Fibroblast of the aortic adventitia (primary cell): ENCODE measurements around the gene MSANTD7. TPM values are rescaled to one million over a fixed set of nuclear protein-coding genes. Genes with fewer than 3 reads are reported as not detected.

Experiments used
- DNase-seq: peaks from one replicate; pipeline ENCODE4 v3.0.0-alpha.2; 2010; ENCODE audit warnings: low read depth
- H3K4me3 ChIP-seq: 2 replicates; pipeline ENCODE4 v1.5.1; 2011; ENCODE audit warnings: low read depth, mild to moderate bottlenecking, control low read depth, low read length, moderate library complexity
- total RNA-seq: library from RNA; depleted of rRNA; stranded (reverse); fragments of >200 nt; gene quantifications from 2 replicates; pipeline ENCODE4 v1.2.3, GENCODE V29; 2012; ENCODE audit warnings: low replicate concordance
- TF ChIP-seq, protein P1 (sequence below): IDR thresholded peaks from 2 replicates; pipeline ENCODE4 v1.5.1; 2011; ENCODE audit warnings: mild to moderate bottlenecking, low read length, control low read depth, inconsistent platforms; ENCODE audit not compliant: insufficient read depth

Gene MSANTD7
- total RNA-seq, 1 donor: 18.5 TPM

GRCh38 chr10:14838582-14839304 is 637 bp downstream of the MSANTD7 start:
- peak overlapping the region; percentile 77 for H3K4me3 ChIP-seq
- TF ChIP-seq, protein P1, sequence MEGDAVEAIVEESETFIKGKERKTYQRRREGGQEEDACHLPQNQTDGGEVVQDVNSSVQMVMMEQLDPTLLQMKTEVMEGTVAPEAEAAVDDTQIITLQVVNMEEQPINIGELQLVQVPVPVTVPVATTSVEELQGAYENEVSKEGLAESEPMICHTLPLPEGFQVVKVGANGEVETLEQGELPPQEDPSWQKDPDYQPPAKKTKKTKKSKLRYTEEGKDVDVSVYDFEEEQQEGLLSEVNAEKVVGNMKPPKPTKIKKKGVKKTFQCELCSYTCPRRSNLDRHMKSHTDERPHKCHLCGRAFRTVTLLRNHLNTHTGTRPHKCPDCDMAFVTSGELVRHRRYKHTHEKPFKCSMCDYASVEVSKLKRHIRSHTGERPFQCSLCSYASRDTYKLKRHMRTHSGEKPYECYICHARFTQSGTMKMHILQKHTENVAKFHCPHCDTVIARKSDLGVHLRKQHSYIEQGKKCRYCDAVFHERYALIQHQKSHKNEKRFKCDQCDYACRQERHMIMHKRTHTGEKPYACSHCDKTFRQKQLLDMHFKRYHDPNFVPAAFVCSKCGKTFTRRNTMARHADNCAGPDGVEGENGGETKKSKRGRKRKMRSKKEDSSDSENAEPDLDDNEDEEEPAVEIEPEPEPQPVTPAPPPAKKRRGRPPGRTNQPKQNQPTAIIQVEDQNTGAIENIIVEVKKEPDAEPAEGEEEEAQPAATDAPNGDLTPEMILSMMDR: no peak
- peak; percentile 25 for DNase-seq

DNA sequence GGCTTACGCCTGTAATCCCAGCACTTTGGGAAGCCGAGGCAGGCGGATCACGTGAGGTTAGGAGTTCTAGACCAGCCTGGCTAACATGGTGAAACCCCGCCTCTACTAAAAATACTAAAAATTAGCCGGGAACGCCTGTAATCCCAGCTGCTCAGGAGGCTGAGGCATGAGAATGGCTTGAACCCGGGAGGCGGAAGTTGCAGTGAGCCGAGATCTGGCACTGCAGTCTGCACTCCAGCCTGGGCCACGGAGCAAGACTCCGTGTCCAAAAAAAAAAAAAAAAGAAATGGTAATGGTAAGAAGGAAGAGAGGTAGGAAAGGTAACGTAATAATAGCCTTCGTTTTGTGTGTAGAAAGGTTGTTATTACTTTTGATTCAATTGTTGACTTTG is 1.2 kb downstream of the MSANTD7 start:
- TF ChIP-seq, protein P1: no peak
- DNase-seq: no peak

DNA sequence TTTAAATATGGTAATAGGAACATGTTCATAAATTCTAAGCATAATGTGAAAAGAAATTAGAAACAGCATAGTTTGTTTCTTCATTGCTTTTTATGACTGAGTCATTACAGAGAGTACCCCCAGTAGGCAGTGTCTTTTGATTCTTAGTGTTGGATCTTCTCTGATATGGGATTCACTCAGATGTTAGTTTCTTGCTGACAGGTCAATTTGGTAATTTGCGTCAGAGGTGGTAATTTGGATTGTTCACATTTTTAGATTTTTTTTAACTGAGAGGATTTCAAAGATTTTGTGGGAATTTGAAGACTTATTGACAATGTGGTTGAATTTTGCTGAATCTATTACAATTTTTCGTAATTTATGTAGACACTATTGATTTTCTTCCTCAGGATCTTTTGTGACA is 2.1 kb downstream of the MSANTD7 start:
- H3K4me3 ChIP-seq: no peak overlapping the region
- TF ChIP-seq, protein P1: no peak
- DNase-seq: no peak

More for the DNA sequence above, 1.2 kb downstream of the MSANTD7 start:
- peak overlapping the region; percentile 77 for H3K4me3 ChIP-seq

GRCh38 chr10:14843327-14843988 is 5.4 kb downstream of the MSANTD7 start:
- no peak overlapping the region for H3K4me3 ChIP-seq
- DNase-seq: no peak
- TF ChIP-seq, protein P1: no peak

DNA sequence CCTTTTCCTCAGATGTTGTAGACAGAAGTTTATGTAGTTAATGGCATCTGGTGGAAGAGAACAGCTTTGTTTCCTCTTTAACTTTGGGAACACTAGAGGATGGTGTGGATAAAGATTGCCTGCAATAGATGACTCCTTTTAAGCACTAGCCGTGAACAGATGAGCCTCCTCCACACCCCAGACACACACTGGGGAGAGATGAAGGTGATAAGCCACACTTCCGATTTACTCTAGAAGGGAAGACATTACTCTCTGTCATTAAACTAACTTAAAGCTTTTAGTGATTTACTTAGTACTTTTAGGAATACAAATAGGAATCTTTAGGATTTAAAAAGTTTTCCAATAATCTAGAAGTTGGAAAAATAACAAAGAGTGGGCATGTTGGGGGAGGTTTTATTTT is 6.8 kb downstream of the MSANTD7 start:
- H3K4me3 ChIP-seq: no peak overlapping the region
- TF ChIP-seq, protein P1: no peak
- no peak for DNase-seq

DNA sequence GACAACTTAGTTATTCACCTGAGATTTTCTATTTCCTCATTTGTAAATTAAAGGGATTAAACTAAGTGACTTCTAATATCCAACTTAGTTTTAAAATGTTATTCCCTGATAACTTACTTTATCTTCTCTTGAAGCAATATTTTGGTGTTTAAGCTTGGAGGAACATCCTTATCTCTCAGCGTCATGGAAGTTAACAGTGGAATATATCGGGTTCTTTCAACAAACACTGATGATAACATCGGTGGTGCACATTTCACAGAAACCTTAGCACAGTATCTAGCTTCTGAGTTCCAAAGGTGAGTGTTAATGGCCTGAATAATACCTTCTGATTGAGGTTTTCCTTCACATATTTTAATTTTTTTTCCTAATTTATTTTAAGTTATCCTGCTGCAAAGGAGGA is 14.1 kb downstream of the MSANTD7 start:
- no peak overlapping the region for H3K4me3 ChIP-seq
- DNase-seq: no peak
- TF ChIP-seq, protein P1: no peak
